ENCODE measurements around the gene KRTAP4-2.

DNA sequence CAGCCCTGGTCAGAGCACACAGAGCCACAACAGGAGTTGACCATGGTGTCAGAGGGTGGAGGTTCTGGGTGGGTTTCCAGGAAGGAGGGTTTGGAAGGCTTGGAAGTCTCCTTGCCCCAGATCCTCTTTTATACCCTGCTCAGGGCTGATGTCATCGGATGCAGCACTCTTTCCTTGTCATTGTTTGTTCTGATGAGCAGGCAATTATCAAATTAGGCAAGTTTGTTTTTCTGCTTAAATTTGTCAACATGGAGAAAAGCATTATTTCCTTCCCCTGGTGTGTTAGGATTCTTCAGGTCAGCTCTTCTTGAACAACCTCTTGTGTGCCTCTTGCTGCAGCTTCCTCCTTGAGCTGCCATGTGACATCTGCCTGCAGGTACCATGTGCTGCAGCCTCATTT is 17.4 kb downstream of the KRTAP4-2 start, which contains the start of gene KRTAP4-4:
- TF ChIP-seq, protein P1, sequence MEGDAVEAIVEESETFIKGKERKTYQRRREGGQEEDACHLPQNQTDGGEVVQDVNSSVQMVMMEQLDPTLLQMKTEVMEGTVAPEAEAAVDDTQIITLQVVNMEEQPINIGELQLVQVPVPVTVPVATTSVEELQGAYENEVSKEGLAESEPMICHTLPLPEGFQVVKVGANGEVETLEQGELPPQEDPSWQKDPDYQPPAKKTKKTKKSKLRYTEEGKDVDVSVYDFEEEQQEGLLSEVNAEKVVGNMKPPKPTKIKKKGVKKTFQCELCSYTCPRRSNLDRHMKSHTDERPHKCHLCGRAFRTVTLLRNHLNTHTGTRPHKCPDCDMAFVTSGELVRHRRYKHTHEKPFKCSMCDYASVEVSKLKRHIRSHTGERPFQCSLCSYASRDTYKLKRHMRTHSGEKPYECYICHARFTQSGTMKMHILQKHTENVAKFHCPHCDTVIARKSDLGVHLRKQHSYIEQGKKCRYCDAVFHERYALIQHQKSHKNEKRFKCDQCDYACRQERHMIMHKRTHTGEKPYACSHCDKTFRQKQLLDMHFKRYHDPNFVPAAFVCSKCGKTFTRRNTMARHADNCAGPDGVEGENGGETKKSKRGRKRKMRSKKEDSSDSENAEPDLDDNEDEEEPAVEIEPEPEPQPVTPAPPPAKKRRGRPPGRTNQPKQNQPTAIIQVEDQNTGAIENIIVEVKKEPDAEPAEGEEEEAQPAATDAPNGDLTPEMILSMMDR (IDR thresholded peaks at IDR 0.05; ENCODE audit: poor library complexity, severe bottlenecking) = no peak
- no peak for TF ChIP-seq EZH2 (IDR thresholded peaks at IDR 0.05; ENCODE audit: borderline replicate concordance, insufficient read depth, low read length, poor library complexity, severe bottlenecking)
- no peak for TF ChIP-seq POLR2AphosphoS5 (IDR thresholded peaks at IDR 0.05)
